GM19397 (cell line): ENCODE measurements around the gene PUM1.

Source experiments
- ATAC-seq: cut with Tn5 transposase; IDR thresholded peaks from one replicate; pipeline ENCODE4 v1.9.1; 2021; ENCODE audit warnings: mild to moderate bottlenecking, moderate library complexity; ENCODE audit not compliant: unreplicated experiment

Gene PUM1

DNA sequence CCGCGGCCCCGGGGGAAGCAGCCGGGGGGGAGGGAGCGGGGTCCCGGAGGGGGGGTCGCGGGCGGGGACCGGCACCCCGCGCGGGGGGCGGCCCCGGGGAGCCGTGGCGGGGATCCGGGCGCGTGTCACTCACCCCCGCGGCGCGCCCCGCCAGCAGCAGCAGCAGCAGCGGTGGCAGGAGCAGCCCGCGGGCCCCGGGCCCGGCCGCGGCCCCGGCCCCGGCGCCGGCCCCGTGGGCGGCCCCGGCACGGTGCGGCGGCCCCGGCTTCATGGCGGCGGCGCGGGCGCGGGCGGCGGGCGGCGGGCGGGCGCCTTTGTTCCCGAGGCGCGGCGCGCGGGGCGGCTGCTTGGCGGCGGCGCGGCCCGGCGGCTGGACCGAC, 157.2 kb downstream of the PUM1 start:
- no peak for ATAC-seq

- no peak for ATAC-seq
These were observed 157.8 kb downstream of the PUM1 start for GRCh38 chr1:30907481-30908315.

DNA sequence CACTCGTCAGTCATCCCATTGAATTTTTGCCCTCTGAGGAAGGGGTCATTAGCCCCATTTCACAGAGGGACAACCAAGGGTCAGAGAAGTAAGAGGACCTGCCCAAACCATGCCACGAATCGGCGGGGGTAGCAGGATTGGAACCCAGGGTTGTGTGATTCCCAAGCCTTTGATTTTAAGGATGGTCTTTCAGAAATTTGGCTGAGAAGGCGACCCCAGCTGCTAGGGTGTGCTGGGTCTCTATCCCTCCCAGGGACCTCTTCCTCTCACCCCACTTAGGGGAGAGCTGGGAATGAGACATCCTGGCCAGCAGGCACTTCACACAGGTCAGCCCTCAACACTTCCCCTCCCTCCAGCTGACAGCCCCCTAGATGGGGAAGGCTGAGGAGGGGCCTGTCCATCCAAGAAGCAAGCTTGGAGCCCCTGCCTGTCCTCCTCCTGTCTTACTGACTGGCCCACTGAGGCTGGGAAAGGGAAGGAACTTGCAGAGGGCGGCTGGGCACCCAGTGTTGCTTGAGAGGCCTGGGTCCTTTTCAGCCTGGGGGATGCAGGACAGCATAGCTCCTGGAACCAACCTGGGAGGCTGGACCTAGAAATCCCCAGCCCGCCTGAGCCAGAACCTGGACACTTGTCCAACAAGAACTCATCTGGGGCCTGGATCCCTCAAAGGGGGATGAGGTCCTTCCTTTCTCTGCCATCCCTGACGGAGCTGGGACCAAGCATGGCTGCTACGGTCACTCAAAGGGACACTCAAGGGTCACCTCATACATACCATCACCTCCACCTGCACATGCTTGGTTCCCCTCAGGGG, 158.7 kb downstream of the PUM1 start:
- ATAC-seq, result no peak

DNA sequence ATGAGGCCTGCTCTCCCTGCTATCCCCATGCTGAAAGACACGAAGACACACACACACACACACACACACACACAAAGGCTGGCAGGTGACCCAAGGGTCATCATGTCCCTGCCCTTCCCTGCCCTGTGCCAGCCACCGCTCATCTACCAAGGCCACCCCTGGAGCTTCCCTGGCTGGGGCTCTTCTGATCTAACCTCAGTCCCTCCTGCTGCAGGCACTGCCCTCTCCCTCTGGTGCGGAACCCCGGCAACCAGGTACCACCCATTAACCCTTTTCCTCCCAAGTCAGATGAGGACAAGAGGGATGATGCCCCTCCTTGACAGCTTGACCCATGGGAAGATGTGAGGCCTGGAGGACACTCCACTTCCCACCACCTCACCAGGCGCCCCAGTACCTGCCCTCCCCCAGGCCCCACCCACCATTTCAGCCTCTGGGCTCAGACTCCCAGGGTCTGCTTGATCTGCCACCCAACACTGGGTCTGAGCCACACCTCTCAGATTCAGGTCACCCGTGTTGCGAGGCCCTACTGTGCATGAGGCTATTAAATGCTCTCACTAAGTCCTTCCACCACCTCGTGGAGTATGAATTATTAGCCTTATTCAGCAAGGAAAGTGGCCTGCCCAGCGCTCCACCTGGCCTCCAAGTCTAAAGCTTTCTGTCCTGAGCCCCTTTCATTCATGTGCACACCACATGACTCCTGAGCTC, 159.4 kb downstream of the PUM1 start:
- no peak for ATAC-seq

- no peak for ATAC-seq
These were observed 160.1 kb downstream of the PUM1 start for GRCh38 chr1:30905403-30905802.

DNA sequence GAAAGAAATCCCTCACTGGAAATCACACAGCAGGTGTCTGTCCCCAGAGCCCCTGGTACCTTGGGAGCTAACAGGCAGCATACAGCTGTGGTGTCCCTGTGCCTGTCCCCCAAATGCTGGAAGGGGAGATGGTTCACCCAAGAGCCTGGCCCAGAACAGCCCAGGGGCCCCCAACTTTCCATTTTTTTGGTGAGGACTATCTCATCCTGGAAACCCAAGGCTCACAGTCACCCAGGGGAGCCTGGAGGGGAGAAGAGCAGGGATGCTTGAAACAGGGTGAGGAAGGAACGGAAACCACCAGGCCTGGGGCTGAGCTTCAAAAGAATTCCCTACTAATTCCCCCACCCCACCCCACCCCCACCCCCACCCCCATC, 160.6 kb downstream of the PUM1 start:
- ATAC-seq, result no peak

- ATAC-seq, result no peak
These were observed 161.1 kb downstream of the PUM1 start for GRCh38 chr1:30904191-30904961.

DNA sequence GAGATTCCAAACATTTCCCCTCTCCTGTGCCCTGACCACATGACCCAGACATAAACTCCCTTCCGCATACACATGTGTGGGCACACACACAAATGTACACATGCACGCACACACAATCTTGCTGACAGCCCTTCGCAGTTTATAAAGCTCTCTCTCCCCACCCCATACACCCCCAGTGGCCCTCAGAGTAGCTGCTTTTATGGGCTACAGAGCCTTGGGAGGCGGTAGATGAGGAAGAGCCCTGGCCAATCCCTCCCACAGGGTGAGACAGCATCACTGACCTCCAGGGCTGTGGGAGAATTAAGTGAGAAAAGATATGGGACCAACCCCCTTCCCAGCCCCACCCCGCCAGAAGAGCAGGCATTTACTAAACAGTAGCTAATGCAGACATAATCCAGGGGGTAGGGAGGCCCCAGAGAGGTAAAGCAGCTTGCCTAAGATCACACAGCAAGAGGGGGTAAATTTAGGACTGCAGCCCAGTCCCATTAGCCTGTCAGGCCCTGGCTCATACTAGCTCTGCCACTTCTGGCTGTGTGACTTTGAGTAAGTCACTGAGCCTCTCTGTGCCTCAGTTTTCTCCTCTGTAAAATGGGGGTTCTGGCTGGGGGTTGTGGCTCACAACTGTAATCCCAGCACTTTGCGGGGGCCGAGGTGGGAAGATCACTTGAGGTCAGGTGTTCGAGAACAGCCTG, 162.0 kb downstream of the PUM1 start:
- no peak for ATAC-seq

DNA sequence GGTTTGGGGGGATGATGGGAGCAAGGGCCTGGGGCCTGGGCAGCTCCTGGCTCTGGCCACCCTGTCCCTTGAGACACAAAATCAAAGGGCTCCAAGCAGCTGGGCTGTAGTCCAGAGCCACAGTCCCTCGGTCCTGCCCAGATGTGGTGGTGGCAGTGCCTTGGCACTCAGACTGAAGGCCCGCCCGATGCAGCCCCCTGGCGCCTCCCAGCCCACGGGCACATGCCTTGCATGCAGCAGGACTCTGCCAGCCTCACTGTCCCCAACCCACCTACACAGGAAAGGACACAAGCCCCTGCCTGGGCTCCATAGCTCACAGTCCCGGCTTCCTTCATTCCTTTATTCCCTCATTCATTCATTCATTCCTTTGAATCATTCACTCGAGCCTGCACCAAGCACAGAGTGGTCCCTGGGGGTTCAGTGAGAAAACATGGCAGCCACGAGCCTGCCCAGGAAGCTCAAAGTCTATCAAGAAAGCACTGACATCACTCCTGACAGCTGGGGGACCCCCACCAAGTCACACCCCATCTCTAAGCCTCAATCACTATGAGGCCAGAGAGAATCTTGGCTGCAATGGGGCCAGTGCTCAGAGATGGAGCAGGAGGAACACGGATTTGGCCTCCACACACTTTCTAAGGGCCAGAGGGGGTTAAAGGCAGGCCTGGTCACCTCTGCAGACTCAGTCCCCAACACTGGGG, 162.8 kb downstream of the PUM1 start:
- ATAC-seq, result no peak

DNA sequence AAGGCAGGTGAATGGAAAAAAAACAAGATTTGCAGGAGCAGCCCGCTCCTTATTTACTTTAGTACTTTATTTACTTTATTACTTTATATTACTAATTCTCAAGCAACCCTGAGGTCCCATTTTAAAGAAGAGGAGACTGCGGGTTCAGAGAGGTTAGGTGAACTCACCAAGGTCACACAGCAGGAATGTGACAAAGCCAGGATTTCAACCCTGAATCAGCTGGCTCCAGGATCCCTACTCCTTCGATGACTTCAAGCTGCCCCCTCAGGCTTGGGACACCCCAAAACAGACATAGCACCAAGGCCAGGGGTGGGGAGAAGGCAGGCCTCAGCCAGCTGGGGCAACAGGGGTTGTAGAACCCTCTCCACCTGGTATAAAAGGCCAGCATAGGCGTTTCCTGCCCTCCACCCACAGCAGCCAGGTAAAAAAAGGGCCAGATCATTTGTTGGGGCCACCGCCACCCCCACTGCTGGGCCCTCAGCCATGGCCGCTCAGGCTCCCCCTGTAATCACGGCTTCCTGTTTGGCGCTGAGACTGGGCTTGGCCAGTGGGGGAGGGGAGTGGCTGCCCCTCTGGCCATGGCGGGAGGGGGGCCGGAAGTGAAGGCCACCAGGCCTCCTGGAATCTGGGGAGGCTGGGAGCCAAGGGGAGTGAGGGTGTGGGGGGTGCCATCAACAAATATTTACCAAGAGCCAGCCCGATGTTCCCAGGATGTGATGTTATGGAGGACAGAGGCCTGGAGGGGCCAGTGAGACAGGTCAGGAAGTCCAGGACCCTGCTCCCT, 163.5 kb downstream of the PUM1 start:
- ATAC-seq, result no peak

- no peak for ATAC-seq
These were observed 164.5 kb downstream of the PUM1 start for GRCh38 chr1:30900931-30901560.

GRCh38 chr1:30900486-30900885, 165.0 kb downstream of the PUM1 start:
- no peak for ATAC-seq

DNA sequence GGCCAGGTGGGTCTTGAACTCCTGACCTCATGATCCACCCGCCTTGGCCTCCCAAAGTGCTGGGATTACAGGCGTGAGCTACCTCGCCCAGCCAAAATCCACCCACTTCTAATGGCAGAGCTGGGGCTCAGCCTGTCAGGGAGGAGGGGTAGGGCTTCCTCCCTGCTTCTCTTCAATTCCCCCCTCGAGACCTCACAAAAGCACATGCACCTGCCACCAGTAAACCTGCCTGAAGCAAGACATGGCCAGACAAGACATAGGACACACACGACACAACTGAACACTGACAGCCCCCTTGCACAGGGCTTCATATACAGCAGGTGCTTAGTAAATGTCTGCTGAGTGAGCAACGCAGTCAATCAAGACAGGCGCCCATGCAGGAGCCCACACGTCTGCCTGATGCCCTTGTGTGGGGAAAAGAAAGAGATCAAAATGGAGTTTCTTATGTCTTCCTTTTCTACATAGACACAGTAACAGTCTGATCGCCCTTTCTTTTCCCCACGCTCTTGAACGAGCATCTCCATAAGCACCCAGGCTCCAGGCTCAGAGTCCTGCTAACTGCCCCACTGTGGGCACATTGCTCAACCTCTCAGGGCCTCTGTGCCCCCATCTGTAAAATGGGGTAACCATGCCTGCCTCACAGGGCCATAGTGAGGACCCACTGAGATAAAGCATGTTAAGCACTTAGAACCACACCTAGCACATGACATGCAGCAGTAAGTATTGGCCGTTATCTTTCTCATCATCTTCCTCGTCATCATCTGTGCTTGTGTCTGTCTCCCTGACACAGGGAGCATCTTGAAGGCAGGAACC, 165.7 kb downstream of the PUM1 start:
- ATAC-seq, result no peak

DNA sequence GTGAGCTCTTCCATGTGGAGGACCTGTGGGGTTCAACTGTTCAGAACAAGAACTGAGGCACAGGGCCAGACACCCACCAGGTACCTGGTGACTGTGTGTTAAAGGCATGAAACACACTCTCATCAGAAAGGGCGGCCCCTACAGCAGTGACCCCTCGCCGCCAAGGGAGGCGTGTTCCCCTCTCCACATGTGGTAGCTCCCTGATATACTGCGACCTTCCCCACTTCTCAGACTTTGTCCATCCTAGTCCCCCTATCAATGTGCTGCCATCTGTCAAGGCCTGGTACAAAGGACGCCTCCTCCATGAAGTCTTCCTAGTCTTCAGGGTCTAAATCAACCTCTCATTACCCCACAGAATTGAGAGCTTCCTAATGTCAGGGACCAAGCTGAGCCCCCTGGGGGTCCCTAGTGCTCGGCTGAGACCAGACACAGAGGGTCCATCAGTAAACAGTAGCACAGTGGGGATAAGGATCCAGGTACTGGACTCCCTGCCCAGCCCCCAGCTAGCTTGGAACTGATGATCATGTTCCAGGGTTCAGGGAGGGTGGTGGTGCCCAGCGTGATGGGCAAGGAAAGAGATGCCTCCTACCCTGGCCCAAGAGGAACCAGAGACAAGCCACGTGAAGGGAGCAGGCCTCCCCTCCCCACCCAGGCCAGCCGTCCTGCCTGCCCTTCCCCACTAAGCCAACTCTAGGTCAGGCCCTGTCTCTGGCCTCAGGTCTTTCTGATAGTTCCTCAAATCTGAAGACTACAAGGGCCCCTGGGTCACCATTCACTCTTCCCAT, 167.3 kb downstream of the PUM1 start:
- ATAC-seq, result no peak

DNA sequence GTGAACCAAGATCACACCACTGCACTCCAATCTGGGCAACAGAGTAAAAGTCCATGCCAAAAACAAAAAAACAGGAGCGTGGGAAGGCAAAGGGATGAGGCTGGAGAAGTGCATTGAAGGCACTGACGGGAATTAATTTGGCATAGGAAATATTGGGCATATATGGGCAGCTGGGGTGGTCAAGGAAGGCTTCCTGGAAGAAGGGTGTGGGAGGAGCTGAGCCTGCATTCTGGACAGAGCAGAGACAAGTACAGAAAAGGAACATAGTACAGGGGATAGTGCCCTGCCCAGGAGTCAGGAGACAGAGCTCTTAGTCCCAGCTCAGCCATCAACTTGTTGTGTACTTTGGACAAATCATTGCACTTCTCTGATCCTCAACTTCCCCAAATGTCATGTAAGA, 168.6 kb downstream of the PUM1 start:
- ATAC-seq, result no peak

- no peak for ATAC-seq
These were observed 169.4 kb downstream of the PUM1 start for GRCh38 chr1:30895944-30896660.
